ENCODE measurements around the gene S100A13.

- TF ChIP-seq CTCF (IDR thresholded peaks at IDR 0.05 in 4 of 5, conservative IDR thresholded peaks at IDR 0.05 in 1 of 5) (no peak), POLR2A (IDR thresholded peaks at IDR 0.05) (no peak)
These were observed 43.3 kb downstream of the S100A13 start for GRCh38 chr1:153583976-153584375.
